Measurements from ENCODE around the gene CHAT. TPM values are rescaled to one million over a fixed set of nuclear protein-coding genes. Genes with fewer than 3 reads are reported as not detected.

The CHAT gene
- total RNA-seq, 1 experiment from 2014 or later = not detected

DNA sequence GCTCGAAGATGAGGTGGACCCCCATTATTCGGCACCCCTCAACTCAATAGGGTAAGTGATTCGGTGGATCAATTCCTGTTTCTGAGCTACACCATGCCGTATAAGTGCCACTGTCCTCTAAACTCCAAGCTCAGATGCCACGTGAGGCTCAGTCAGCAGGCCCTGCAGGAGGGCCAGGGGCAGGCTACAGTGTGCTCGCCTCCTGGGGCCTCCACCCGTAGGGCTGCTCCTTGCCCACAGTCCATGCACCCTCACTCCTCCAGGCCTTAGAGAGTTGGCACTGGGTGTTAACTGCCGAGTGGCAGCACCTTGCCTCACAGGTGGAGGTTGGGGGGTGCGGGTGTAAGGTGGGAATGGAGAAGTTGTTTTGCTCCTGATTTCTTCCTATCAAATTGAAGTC, 77.8 kb downstream of the CHAT start:
- no peaks in the 10 kb centered on the region for H4K20me1 ChIP-seq (ENCODE audit: control insufficient read depth, insufficient read depth, insufficient read length)
- H3K14ac ChIP-seq (ENCODE audit: insufficient read depth, low read length) = no peak overlapping the region
- no peak overlapping the region for H3K23ac ChIP-seq (ENCODE audit: insufficient read length, low read depth, low read length)
- peaks cover 13% of the 10 kb centered on the region for H3K9me3 ChIP-seq (ENCODE audit: control insufficient read depth, low read depth, low read length)
- Mint-ChIP-seq H3K36me3 (ENCODE audit: insufficient read depth in 1 of 3, low read depth in 3 of 3) (peaks cover 0 to 14% (median 13%) of the 10 kb centered on the region in 3 experiments; a peak in 5 of 7 replicates), H3K4me3 (no peak overlapping the region), H3K27me3 (ENCODE audit: low read depth) (peaks cover 100% of the 10 kb centered on the region), H3K9me3 (peaks cover 16 to 27% of the 10 kb centered on the region in 2 experiments), H3K27ac (no peak overlapping the region), H3K4me1 (peaks cover 50 to 53% of the 10 kb centered on the region in 2 experiments)
- H3K9ac ChIP-seq (ENCODE audit: extremely low read depth, insufficient read length, low read length) = no peak overlapping the region
- no peak overlapping the region for H4K5ac ChIP-seq (ENCODE audit: insufficient read length, low read depth, low read length)
- no peak overlapping the region for H2BK20ac ChIP-seq (ENCODE audit: low read depth, low read length, poor library complexity, severe bottlenecking)
- H2AK5ac ChIP-seq (ENCODE audit: insufficient read length, low read length) = no peak overlapping the region
- no peak overlapping the region for H3K4me2 ChIP-seq (ENCODE audit: insufficient read depth, insufficient read length, low read length)
- no peak overlapping the region for H3K56ac ChIP-seq (ENCODE audit: insufficient read length, low read depth, low read length)
- no peak overlapping the region for H2BK120ac ChIP-seq (ENCODE audit: low read depth, low read length, poor library complexity, severe bottlenecking)
- TF ChIP-seq, protein P1, sequence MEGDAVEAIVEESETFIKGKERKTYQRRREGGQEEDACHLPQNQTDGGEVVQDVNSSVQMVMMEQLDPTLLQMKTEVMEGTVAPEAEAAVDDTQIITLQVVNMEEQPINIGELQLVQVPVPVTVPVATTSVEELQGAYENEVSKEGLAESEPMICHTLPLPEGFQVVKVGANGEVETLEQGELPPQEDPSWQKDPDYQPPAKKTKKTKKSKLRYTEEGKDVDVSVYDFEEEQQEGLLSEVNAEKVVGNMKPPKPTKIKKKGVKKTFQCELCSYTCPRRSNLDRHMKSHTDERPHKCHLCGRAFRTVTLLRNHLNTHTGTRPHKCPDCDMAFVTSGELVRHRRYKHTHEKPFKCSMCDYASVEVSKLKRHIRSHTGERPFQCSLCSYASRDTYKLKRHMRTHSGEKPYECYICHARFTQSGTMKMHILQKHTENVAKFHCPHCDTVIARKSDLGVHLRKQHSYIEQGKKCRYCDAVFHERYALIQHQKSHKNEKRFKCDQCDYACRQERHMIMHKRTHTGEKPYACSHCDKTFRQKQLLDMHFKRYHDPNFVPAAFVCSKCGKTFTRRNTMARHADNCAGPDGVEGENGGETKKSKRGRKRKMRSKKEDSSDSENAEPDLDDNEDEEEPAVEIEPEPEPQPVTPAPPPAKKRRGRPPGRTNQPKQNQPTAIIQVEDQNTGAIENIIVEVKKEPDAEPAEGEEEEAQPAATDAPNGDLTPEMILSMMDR (conservative IDR thresholded peaks at IDR 0.05) = no peak
- H3K27ac ChIP-seq (ENCODE audit: insufficient read length, low read depth, low read length) = no peak overlapping the region
- H2BK12ac ChIP-seq (ENCODE audit: insufficient read length, low read depth, low read length) = no peak overlapping the region
- no peak for DNase-seq
- H3K23me2 ChIP-seq (ENCODE audit: insufficient read length, low read depth, low read length, poor library complexity, severe bottlenecking) = peaks cover 6% of the 10 kb centered on the region
- no peak overlapping the region for H4K91ac ChIP-seq (ENCODE audit: insufficient read length, low read depth, low read length)
- no peaks in the 10 kb centered on the region for H3K79me1 ChIP-seq (ENCODE audit: insufficient read depth, low read depth, low read length, poor library complexity, severe bottlenecking)
- no peak overlapping the region for H2BK5ac ChIP-seq (ENCODE audit: insufficient read length, low read length)
- H3T11ph ChIP-seq (ENCODE audit: low read length) = no peak overlapping the region
- no peak overlapping the region for H3K18ac ChIP-seq (ENCODE audit: insufficient read length, low read depth, low read length)
- H3K4me1 ChIP-seq (ENCODE audit: insufficient read depth, low read length) = peaks cover 4% of the 10 kb centered on the region; the same call in 1 of the 2 replicates
- H2BK15ac ChIP-seq (ENCODE audit: low read depth, low read length) = no peak overlapping the region
- no peak overlapping the region for H2AFZ ChIP-seq (ENCODE audit: low read length)
- no peak overlapping the region for H4K8ac ChIP-seq (replicated peaks; ENCODE audit: insufficient read length, low read depth, low read length)
- no CpG with 5 or more reads among the region's 9 CpGs for WGBS (ENCODE audit: extremely low coverage, insufficient read length, low lambda C conversion rate)
- H3K4ac ChIP-seq (ENCODE audit: low read depth, low read length) = no peak overlapping the region
- H3K27me3 ChIP-seq (ENCODE audit: insufficient read depth, low read length) = peaks cover 67% of the 10 kb centered on the region
- no peaks in the 10 kb centered on the region for H3K79me2 ChIP-seq (ENCODE audit: insufficient read depth, low read length)
